ENCODE measurements around the gene GRIA3. TPM values are rescaled to one million over a fixed set of nuclear protein-coding genes. Genes with fewer than 3 reads are reported as not detected.
"Not testable (repeated sequence)": the region's sequence is repeated elsewhere in the genome, so short reads cannot be mapped to it uniquely, and the experiment has no call there.

Gene GRIA3
- total RNA-seq, 1 donor from 2014 or later, result not detected

DNA sequence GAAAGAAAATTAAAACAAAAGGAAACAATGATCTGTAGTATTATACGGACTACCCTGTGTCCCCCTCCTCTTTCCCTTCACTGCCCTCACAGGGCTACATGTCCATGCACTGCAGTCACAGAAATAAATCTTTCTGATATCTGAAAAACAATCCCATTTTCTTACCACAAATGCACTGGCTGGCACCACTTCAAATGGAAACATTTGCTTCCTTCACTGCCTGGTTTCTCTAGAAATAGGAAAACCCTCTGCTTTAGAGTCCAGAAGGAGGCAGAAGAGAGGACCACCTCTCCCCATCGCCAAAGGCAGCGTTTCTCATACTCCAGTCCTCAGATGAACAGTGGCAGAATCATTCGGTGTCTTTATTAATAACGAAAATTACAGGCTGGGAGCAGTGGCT is 98.2 kb downstream of the GRIA3 start:
- Mint-ChIP-seq H3K36me3 (ENCODE audit: low read depth) (no peaks in the 10 kb centered on the region), H3K27me3 (no peaks in the 10 kb centered on the region), H3K4me3 (no peak overlapping the region), H3K9me3 (no peaks in the 10 kb centered on the region), H3K4me1 (no peaks in the 10 kb centered on the region), H3K27ac (no peak overlapping the region)
- intact Hi-C loops (cut with micrococcal nuclease), result no loop called here
- DNase-seq (no peak), ATAC-seq (ENCODE audit: low read depth) (no peak)
- no peak for TF ChIP-seq CTCF (IDR thresholded peaks at IDR 0.05)
- ChIA-PET POLR2A (no interaction called here), CTCF (no interaction called here)

- CTCF ChIA-PET; H3K9me3 Mint-ChIP-seq; H3K27ac Mint-ChIP-seq; ATAC-seq (ENCODE audit: low read depth); POLR2A ChIA-PET; H3K4me1 Mint-ChIP-seq; H3K4me3 Mint-ChIP-seq; intact Hi-C loops (cut with micrococcal nuclease); H3K27me3 Mint-ChIP-seq; DNase-seq; H3K36me3 Mint-ChIP-seq (ENCODE audit: low read depth): not testable (repeated sequence)
Observed at GRCh38 chrX:123283407-123283806, 99.3 kb downstream of the GRIA3 start.

DNA sequence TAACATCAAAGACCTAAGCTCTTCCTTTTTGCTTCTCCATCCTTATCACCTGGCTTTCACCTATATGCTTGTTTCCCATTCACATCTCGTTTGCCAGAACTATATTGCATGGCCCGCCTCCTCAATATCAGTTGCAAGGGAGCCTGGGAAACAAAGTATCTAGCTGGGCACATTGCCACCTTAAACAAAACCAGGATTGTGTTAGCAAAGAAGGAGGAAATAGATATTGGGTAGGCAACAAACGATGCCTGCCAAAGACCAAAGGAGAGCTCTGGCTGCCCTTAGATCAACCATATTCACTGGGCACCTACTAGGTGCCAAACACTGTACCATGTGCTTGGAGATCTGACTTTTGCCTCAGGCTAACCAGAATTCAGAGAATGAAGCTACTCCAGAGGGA is 107.5 kb downstream of the GRIA3 start:
- ATAC-seq (ENCODE audit: low read depth), result no peak

DNA sequence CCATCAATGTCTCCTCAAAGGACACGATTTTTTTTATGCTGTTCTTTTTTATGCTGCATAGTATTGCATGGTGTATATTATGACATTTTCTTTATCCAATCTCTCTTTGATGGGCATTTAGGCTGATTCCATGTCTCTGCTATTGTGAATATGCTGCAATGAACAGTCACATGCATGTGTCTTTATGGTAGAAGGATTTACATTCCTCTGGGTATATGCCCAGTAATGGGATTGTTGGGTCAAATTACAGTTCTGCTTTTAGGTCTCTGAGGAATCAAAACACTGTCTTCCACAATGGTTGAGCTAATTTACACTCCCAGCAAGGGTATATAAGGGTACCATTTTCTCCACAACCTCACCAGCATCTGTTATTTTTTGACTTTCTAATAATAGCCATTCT is 113.9 kb downstream of the GRIA3 start:
- TF ChIP-seq CTCF (IDR thresholded peaks at IDR 0.05), result no peak
- Mint-ChIP-seq H3K4me3 (no peak overlapping the region), H3K36me3 (ENCODE audit: low read depth) (no peaks in the 10 kb centered on the region), H3K4me1 (no peaks in the 10 kb centered on the region), H3K9me3 (no peaks in the 10 kb centered on the region), H3K27me3 (no peaks in the 10 kb centered on the region), H3K27ac (no peak overlapping the region)
- ChIA-PET CTCF (no interaction called here), POLR2A (no interaction called here)
- ATAC-seq (ENCODE audit: low read depth) (no peak), DNase-seq (no peak)
- intact Hi-C loops (cut with micrococcal nuclease), result no loop called here

More for the DNA sequence above, 107.5 kb downstream of the GRIA3 start:
- Mint-ChIP-seq H3K4me3 (no peak overlapping the region), H3K4me1 (no peaks in the 10 kb centered on the region), H3K27ac (no peak overlapping the region), H3K36me3 (ENCODE audit: low read depth) (no peaks in the 10 kb centered on the region), H3K27me3 (no peaks in the 10 kb centered on the region), H3K9me3 (no peaks in the 10 kb centered on the region)
- no peak for TF ChIP-seq CTCF (IDR thresholded peaks at IDR 0.05)
- POLR2A ChIA-PET, result no interaction called here
- CTCF ChIA-PET, result no interaction called here
- no peak for DNase-seq
- intact Hi-C loops (cut with micrococcal nuclease), result no loop called here

GRCh38 chrX:123303429-123303828 is 119.4 kb downstream of the GRIA3 start:
- Mint-ChIP-seq H3K27ac (no peak overlapping the region), H3K27me3 (no peaks in the 10 kb centered on the region), H3K9me3 (no peaks in the 10 kb centered on the region), H3K4me1 (no peaks in the 10 kb centered on the region), H3K36me3 (ENCODE audit: low read depth) (no peaks in the 10 kb centered on the region), H3K4me3 (no peak overlapping the region)
- no peak for ATAC-seq (ENCODE audit: low read depth)
- ChIA-PET CTCF (no interaction called here), POLR2A (no interaction called here)
- no peak for DNase-seq
- intact Hi-C loops (cut with micrococcal nuclease), result no loop called here
- no peak for TF ChIP-seq CTCF (IDR thresholded peaks at IDR 0.05)

- ATAC-seq (ENCODE audit: low read depth) (no peak), DNase-seq (no peak)
- no peak for TF ChIP-seq CTCF (IDR thresholded peaks at IDR 0.05)
- ChIA-PET POLR2A (no interaction called here), CTCF (no interaction called here)
- intact Hi-C loops (cut with micrococcal nuclease), result no loop called here
- no peaks in the 10 kb centered on the region for H3K4me1 Mint-ChIP-seq
- no peak overlapping the region for H3K4me3 Mint-ChIP-seq
- no peaks in the 10 kb centered on the region for H3K27me3 Mint-ChIP-seq
- no peaks in the 10 kb centered on the region for H3K9me3 Mint-ChIP-seq
- H3K27ac Mint-ChIP-seq, result no peak overlapping the region
- H3K36me3 Mint-ChIP-seq (ENCODE audit: low read depth), result no peaks in the 10 kb centered on the region
Observed at GRCh38 chrX:123308658-123309057, 124.6 kb downstream of the GRIA3 start.
